KBM-7 (cell line): ENCODE data around the gene CRYM.
A peak's percentile ranks its signal among the peaks of the same experiment; 100 is the strongest.
"Not testable (repeated sequence)": the region's sequence is repeated elsewhere in the genome, so short reads cannot be mapped to it uniquely, and the experiment has no call there.

Experiments used
- DNase-seq: peaks from one replicate; pipeline ENCODE4 v3.0.0-alpha.2; 2015
- in situ Hi-C: fragments of 300-500 bp; cut with MboI; formaldehyde crosslinking; loops from 2 replicates; pipeline ENCODE4 v1.14.3; 2020; ENCODE audit warnings: low sequenced_read_pairs, low pct_unique_long_range_greater_than_20kb, mixed read lengths

The CRYM gene

GRCh38 chr16:21283521-21284289 lies 5.6 kb upstream of the CRYM start:
- in situ Hi-C loops: no loop called here
- peak; percentile 55 for DNase-seq

- in situ Hi-C loops: no loop called here
- DNase-seq: no peak
Measured at GRCh38 chr16:21281698-21282389, 3.8 kb upstream of the CRYM start.

- DNase-seq: no peak
Measured at GRCh38 chr16:21279501-21279900, 1.4 kb upstream of the CRYM start.

GRCh38 chr16:21277045-21277926 lies 804 bp downstream of the CRYM start:
- in situ Hi-C loops: no loop called here
- DNase-seq: no peak

More at GRCh38 chr16:21279501-21279900, 1.4 kb upstream of the CRYM start:
- in situ Hi-C loops: no loop called here

GRCh38 chr16:21276090-21276489 lies 2.0 kb downstream of the CRYM start:
- in situ Hi-C loops: no loop called here
- DNase-seq: no peak

GRCh38 chr16:21275529-21275928 lies 2.6 kb downstream of the CRYM start:
- in situ Hi-C loops: no loop called here
- DNase-seq: no peak

DNA sequence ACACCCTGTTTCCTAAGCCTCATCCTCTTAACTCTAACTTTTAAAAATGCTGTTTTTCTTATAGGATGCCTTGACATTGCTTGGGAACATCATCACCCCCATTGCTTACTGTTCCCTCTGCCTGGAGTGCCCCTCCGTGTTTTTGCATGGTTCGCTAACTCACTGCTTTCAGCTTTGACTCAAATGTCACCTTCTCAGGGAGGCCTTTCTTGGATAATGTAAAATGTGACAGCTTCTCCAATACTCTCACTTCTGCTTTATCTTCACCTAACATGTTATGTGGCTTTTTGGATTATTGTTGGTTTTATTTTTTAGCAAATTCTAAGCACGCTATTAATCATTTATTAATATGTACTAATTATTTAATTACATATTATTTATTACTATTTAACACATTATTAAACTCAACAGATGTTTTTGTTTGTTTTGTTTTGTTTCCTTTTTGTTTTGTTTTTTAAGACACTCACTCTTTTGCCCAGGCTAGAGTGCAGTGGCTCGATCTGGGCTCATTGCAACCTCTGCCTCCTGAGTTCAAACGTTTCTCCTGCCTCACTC lies 3.8 kb downstream of the CRYM start:
- in situ Hi-C loops: no loop called here
- no peak for DNase-seq

DNA sequence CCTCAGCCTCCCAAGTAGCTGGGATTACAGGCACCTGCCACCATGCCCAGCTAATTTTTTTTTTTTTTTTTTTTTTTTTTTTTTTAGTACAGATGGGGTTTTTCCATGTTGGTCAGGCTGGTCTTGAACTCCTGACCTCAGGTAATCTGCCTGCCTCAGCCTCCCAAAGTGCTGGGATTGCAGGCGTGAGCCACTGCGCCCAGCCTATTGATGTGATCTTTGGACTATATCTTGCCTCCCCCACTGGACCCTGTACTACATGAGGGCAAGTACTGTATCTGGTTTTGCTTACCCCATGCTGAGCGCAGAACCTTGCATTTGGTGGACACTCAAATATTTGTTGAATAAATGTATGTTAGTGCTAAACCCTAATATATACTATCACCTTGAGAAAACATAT lies 5.3 kb downstream of the CRYM start:
- in situ Hi-C loops: not testable (repeated sequence)

GRCh38 chr16:21272253-21272652 lies 5.8 kb downstream of the CRYM start:
- DNase-seq: no peak
- in situ Hi-C loops: no loop called here

More for the DNA sequence above, 5.3 kb downstream of the CRYM start:
- DNase-seq: not testable (repeated sequence)

- in situ Hi-C loops: no loop called here
- DNase-seq: no peak
Measured at GRCh38 chr16:21268236-21268635, 9.9 kb downstream of the CRYM start.

GRCh38 chr16:21267298-21267697 lies 10.8 kb downstream of the CRYM start:
- no peak for DNase-seq
- in situ Hi-C loops: no loop called here

GRCh38 chr16:21265104-21265837 lies 12.8 kb downstream of the CRYM start:
- in situ Hi-C loops: no loop called here
- no peak for DNase-seq

DNA sequence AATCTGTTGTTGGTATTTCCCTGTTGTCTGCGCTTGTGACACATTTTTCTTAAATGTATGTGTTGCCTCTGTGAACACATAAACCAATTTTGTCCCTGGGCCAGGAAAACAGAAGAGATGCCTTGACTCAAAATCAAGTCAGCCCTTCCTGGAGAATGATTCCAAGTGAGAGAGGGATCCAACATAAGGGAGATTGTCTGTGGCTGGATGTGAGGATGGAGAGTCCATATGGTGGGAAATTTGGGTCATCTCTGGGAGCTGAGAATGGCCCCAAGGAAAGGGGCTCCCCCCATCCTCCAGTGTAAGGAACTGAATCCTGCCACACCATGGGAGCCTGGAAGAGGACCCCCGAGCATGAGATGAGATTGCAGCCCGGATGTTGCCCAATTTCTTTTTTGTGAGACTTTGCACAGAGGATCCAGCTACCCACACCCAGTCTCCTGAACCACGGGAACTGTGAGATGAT lies 13.5 kb downstream of the CRYM start:
- DNase-seq: no peak
- in situ Hi-C loops: no loop called here

- DNase-seq: no peak
- in situ Hi-C loops: no loop called here
Measured at GRCh38 chr16:21263640-21264570, 14.2 kb downstream of the CRYM start.

GRCh38 chr16:21262779-21263639 lies 15.1 kb downstream of the CRYM start:
- in situ Hi-C loops: no loop called here
- DNase-seq: no peak

DNA sequence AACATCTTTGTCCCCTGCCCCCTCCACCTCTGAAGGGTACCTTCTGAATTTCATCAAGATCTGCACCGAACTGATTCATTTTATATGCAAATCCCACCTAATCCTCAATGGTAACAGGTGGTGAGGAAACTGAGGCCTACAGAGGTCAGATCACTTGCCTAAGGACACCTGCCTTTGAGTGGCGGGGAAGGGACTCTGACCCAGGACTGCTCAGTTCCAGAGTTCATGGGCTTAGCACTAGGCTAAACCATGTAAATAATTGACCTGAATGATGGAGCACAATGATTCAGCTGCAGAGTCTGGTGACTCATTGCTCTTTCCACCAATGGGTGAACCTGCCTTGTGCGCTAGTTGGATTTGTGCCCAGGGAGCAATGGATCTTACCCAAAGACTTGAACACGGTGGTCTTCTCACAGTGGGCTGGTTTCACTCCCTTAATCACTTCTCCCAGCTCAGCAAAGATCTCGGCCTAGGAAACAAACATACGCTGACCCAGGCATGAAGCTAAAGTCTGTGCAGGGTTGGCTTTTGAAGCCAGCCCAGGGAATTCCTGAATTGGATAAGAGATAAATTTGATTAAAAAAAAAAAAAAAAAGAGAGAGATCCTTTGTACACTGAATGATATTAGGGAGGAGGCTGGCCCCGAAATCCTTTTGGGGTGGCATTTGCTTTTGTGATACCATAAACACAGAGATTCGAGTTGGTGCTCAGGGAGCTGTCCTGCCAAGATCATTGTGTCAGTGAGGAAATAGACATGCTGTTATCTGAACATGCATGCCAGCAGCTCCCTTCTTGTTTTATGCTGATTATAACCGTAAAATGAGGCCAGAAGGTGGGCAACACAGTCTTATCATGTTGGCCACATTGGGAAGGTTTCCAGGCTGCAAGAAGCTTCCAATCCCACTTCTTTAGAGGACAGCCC lies 17.0 kb downstream of the CRYM start:
- in situ Hi-C loops: no loop called here
- no peak for DNase-seq
